NOMO-1 treated with DMSO at 0.1 percent for 48 hours (cell line): Measurements from ENCODE around the gene DHRS7C.
"Not testable (repeated sequence)": the region's sequence is repeated elsewhere in the genome, so short reads cannot be mapped to it uniquely, and the experiment has no call there.

Experiments
- DNase-seq: peaks from one replicate; lab custom pipeline; 2025; ENCODE audit not compliant: unreplicated experiment; lab: John Stamatoyannopoulos, UW

Gene DHRS7C

GRCh38 chr17:9810100-9810949 is 18.9 kb upstream of the DHRS7C start:
- no peak for DNase-seq

GRCh38 chr17:9809409-9809808 is 18.0 kb upstream of the DHRS7C start:
- no peak for DNase-seq

GRCh38 chr17:9806699-9807098 is 15.3 kb upstream of the DHRS7C start:
- no peak for DNase-seq

GRCh38 chr17:9805769-9806168 is 14.4 kb upstream of the DHRS7C start:
- no peak for DNase-seq

GRCh38 chr17:9802697-9803096 is 11.3 kb upstream of the DHRS7C start:
- no peak for DNase-seq

GRCh38 chr17:9802294-9802693 is 10.9 kb upstream of the DHRS7C start:
- DNase-seq = no peak

- DNase-seq = no peak
These were observed 10.1 kb upstream of the DHRS7C start for GRCh38 chr17:9801505-9801904.

- DNase-seq = no peak
These were observed 7.3 kb upstream of the DHRS7C start for GRCh38 chr17:9798724-9799123.

GRCh38 chr17:9798008-9798407 is 6.6 kb upstream of the DHRS7C start:
- no peak for DNase-seq

- DNase-seq = no peak
These were observed 919 bp upstream of the DHRS7C start for GRCh38 chr17:9792181-9792840.

- no peak for DNase-seq
These were observed 1.1 kb downstream of the DHRS7C start for GRCh38 chr17:9790316-9790715.

GRCh38 chr17:9788601-9789000 is 2.8 kb downstream of the DHRS7C start:
- no peak for DNase-seq

GRCh38 chr17:9784544-9784943 is 6.8 kb downstream of the DHRS7C start:
- DNase-seq = no peak

GRCh38 chr17:9783465-9783864 is 7.9 kb downstream of the DHRS7C start:
- not testable (repeated sequence) for DNase-seq

GRCh38 chr17:9783050-9783449 is 8.3 kb downstream of the DHRS7C start:
- DNase-seq = no peak

- no peak for DNase-seq
These were observed 10.8 kb downstream of the DHRS7C start for GRCh38 chr17:9780552-9780951.

- DNase-seq = no peak
These were observed 14.5 kb downstream of the DHRS7C start for GRCh38 chr17:9776911-9777310.

- no peak for DNase-seq
These were observed 18.7 kb downstream of the DHRS7C start for GRCh38 chr17:9772658-9773057.

GRCh38 chr17:9771465-9771864 is 19.9 kb downstream of the DHRS7C start:
- DNase-seq = no peak

- DNase-seq = no peak
These were observed 22.2 kb downstream of the DHRS7C start for GRCh38 chr17:9769036-9769695.

GRCh38 chr17:9768381-9768934 is 22.9 kb downstream of the DHRS7C start:
- peak; percentile 34 for DNase-seq
